ENCODE results near the gene ZER1.
A peak's percentile ranks its signal among the peaks of the same experiment; 100 is the strongest.
"Not testable (repeated sequence)": the region's sequence is repeated elsewhere in the genome, so short reads cannot be mapped to it uniquely, and the experiment has no call there.

The ZER1 gene

DNA sequence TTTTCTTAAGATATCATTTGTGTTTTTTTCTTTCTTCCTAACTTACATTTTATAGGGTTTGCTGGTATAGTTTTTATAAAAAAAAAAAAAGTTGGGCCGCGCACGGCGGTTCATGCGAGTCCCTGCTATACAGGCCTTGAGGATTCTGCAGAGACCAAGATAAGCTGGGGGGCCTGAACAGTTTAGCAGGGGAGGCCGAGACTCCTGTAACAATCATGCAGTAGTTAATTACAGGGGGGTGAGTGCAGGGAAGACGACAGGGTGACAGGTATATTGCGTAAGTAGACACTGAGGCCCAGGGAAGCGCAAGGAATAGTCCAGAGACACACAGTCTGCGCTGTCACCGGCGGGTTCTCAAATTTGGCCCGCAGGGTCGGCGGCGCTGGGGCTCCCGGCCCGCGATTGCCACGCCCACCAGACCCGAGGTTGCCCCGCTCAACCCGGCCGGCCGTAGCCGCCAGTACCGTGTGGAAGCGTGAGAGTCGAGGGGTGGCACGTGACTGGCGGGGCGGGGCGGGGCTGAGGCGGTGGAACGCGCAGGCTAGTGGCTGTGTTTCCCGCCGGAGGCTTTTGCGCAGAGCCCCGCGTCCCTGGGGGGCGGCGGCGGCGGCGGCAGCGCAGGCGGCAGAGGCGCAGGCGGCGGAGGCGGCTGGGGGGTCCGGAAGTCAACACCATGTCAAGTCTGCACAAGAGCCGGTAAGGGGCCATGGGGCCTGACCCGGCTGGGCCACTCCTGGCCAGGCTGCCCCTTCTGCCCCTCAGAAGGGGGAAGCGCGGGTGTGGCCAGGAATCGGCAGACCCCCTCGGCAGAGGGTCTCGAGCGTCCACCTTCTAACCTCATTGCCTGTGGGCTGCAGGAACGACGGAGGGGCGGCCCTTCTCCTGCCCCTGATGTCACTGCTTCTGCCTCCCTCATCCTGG lies 15.2 kb upstream of the ZER1 start, which contains the start of gene TBC1D13:
Gene TBC1D13, plus strand, starts transcription at position 573 of the 921 bp plus-strand sequence. Its CDS starts 101 bp downstream, at position 674.
- DNase-seq, result peak; percentile 25

DNA sequence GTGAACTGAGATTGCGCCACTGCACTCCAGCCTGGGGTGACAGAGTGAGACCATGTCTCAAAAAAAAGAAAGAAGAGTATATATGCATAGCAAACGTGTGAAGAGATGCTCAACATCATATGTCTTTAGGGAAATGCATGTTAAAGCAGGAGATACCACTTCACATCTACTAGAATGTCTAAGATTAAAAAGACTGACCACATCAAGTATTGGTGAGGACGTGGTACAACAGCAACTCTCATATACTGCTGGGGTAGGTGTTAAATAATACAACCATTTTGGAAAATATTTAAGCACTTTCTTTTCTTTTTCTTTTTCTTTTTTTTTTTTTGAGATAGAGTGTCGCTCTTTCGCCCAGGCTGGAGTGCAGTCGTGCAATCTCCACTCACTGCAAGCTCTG lies 13.7 kb upstream of the ZER1 start:
- DNase-seq, result no peak

DNA sequence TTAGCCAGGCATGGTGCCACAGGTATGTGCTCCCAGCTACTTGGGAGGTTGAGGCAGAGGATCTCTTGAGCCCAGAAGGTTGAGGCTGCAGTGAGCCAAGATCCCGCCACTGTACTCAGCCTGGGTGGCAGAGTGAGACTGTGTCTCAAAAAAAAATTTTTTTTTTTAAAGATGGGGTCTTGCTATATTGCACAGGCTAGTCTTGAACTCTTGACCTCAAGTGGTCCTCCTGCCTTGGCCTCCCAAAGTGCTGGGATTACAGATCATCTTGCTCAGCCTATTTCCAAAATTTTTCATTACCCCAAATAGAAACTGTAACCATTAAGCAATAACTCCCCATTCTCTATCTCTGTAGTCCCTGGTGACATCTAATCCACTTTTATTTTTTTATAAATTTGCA lies 10.9 kb upstream of the ZER1 start:
- no peak for DNase-seq

DNA sequence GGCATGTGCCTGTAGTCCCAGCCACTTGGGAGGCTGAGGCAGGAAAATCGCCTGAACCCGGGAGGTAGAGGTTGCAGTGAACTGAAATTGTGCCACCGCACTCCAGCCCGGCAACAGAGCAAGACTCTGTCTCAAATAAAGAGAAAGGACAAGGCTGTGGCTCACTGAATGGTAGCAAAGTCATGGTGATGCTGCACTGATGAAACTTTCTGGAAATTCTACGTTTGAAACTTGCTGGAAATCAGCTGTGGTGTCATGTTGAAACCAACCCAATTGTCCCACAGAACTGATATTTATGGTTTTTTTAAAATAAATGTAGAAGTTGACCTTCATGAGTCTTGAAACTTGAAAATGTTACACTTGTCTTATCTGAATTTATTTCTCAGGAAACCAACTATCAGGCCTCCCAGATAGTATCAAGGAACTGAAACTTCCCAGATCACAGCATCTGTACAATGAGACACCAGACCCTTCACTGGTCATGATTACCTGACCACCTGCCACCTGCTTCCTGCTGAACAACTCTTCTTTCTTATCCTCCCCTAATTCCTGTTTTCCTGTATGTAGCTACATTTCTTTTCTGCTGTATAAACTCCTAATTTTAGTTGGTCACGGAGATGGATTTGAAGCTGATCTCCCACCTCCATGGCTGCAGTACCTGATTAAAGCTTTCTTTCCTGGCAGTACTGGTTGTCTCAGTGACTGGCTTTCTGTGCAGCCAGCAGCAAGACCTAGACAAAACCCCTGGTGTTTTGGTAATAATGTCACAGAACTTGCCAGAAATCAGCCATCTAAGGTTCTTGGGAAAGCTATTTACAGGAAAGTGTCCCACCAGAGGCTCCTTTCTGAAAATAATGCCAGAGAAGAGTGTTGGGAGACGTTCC lies 9.7 kb upstream of the ZER1 start:
- DNase-seq, result no peak

DNA sequence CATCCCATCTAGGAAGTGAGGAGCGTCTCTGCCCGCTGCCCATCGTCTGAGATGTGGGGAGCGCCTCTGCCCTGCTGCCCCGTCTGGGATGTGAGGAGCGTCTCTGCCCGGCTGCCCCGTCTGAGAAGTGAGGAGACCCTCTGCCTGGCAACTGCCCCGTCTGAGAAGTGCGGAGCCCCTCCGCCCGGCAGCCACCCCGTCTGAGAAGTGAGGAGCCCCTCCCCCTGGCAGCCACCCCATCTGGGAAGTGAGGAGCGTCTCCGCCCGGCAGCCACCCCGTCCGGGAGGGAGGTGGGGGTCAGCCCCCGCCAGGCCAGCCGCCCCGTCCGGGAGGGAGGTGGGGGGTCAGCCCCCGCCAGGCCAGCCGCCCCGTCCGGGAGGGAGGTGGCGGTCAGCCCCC lies 8.4 kb upstream of the ZER1 start:
- not testable (repeated sequence) for DNase-seq

DNA sequence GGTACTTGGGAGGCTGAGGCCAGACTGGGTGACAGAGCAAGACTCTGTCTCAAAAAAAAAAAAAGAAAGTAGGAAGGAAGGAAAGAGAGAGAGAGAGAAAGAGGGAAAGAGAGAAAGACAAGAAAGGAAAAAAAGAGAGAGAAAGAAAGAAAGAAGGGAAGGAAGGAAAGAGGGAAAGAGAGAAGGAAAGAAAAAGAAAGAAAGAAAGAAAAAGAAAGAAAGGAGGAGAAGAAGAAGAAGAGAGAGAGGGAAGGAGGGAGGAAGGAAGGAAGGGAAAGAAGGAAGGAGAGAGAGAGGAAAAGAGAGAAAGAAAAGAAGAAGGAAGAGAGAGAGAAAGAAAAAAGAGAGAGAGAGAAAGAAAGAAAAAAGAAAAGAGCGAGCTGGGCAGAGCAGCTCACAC lies 3.1 kb upstream of the ZER1 start:
- DNase-seq, result no peak

DNA sequence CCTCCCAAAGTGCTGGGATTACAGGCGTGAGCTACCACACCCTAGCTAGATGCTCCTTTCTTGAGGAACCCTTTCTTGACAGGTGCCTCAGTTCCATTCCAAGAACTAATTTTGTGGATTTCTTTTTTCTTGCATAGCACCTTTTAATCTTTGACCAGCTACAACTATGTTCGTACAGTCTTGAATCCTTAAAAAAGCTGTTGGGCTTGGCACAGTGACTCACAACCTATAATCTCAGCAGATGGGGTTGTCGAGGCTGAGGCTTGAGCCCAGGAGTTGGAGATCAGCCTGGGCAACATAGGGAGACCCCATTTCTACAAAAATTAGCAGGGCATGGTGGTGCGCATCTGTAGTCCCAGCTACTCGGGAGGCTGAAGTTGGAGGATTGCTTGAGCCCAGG lies 1.3 kb upstream of the ZER1 start:
- no peak for DNase-seq

DNA sequence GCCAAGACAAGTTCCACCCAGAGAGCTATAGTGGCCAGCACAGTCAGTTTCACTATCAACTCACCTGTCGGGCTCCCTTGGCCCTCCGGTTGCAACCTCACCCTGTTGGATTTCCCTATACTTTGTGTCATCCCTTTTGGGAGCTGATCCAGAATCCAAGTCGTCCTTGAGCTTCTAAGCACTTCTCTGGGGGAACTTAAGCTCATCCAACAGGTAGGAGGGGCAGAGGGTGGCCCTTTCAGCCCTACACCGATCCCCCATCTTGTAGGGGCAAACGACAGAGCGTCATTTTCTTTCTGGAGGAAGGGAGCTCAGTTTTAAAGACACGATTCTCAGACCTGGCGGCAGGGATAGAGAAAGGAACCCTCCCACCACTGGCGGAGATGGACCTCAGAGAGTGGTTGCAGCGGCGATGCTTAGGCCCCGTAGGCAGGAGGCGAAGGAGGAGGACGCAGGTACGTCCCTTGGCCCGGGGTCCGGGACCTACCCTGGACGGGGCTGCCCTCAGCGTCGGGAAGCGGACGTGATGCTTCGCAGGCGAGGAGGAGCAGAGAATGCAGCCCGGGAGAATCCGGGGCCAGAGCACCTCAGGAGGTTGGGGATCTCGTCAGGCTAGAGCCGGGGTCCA lies 519 bp downstream of the ZER1 start:
- DNase-seq, result no peak

DNA sequence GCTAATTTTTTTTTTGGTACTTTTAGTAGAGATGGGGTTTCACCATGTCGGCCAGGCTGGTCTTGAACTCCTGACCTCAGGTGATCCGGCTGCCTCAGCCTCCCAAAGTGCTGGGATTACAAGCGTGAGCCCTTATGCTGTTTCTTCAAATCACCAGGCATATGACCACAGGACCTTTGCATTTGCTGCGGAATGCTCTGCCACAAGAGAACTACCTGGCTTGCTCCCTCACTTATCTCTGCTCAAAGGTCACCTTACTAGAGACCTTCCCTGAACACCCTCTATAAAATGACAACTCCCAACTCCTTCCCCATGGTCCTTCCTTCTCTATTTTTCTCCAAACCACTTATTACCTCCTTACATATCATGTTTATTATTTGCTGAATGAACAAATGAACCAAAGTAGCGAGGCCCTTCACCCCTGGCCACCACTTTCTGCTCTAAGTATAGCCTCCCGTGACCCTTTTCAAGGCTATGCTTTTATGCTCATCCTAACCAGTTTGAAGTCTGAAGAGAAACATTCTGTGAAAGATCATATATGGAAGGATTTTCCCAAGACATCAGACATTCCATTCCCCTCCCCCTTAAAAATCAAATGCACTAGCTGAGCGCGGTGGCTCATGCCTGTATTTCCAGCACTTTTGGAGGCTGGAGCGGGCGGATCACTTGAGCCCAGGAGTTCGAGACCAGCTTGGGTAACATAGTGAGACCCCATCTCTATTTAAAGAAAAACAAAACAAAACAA lies 1.3 kb downstream of the ZER1 start:
- no peak for DNase-seq

DNA sequence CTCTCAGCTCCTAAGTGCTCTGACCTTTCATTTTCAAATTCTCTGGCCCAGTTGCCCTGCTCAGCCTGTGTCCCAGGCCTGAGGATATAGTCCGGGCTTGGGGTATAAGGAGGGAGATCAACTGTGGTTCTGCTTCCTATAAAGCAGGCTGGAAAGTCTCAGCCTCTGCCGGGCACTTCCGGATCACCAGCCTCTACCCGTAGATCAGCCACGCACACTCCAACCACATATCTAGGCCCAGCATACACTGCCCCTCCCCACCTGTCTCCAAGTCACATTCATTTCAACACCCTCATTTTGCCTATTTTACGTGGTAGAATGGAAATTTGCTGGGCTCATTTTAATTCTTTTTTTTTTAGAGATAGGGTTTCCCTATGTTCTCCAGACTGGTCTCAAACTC lies 3.1 kb downstream of the ZER1 start:
- DNase-seq, result no peak

DNA sequence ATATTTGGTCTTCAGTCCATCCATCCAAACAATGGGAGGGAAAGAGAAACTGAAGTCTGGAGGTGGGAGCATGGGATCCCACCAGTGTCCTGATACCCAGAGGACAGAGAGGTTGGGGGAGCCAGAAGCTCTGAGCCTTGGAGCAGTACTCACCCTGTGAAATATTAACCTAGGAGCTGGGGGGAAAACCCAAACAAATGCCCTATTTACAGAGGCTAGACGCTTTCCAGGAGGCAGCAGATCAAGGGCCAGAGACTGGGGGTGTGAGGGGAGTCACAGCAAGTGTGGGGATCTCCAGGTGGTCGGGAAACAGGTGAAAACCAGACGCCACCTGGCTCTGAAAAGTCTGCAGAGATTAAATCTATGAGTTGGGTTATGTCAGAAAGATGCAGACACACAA lies 6.2 kb downstream of the ZER1 start:
- no peak for DNase-seq

DNA sequence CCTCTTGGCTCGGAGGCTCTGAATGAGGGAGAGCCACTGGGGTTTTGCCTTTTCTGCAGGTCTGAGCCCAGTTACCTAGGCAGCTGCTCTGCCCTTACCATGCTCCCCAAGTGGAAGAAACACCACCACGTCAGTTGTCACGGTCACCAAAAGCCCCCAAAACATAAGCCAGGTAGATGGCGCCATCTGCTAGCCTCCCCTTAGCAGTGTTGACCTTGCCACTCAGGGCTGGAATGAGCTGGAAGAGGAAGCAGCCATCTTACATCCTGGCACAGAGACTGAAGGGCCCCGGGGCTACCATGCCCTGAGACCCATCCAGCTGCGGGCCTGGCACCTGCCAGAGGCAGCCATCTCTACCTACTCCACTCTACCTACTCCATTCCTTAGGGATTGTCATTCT lies 7.4 kb downstream of the ZER1 start:
- no peak for DNase-seq

DNA sequence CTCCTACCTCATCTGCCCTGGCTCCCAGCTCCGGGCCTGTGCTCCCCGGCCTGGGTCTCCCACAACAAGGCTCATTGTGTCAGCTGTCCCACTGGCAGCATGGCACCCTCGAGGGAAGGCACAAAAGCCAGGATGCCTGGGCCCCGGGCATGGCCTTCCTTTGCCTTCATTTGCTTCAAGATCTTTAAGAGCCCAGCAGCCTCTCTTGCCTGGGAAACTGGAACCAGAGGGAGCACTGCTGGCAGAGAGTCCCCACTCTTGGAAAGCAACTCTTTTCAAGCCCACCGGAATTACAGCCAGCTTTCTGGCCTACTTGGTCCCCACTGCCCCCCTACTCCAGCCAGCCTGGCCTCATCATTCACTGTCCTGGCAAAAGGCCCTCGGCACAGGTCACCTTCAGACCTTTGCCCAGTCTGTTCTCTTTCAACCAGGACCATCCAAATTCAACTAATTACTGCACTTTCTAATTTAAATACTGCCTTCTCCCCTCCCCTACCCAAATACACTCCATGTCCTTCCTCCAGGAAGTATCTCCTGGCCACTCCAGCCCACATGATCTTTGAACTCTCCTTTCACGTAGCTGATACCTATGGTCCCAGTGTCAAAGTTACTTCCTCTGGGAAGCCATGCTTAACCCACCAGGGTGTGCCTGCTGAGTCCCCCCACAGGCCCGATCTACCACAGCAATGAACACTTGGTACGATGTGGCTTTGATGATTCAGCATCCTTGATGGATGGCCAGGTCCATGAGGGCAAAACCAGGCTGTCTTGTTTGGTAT lies 8.9 kb downstream of the ZER1 start:
- no peak for DNase-seq

DNA sequence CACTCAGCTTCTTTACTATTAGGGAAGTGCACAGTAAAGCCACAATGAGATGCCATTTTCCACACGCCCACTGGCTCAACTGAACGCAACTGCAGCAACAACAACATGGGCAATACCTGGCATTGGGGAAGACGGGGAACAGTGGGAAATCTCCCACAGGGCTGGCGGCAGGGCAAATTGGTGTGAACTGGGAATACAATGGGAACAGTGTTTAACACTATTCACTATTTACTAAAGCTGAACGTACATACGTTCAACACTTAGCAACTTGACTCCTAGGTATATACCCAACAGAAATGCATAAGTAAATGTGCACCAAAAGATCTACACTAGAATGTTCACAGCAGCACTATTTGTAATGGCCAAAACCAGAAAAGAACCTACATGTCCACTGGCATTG lies 14.1 kb downstream of the ZER1 start:
- DNase-seq, result no peak

DNA sequence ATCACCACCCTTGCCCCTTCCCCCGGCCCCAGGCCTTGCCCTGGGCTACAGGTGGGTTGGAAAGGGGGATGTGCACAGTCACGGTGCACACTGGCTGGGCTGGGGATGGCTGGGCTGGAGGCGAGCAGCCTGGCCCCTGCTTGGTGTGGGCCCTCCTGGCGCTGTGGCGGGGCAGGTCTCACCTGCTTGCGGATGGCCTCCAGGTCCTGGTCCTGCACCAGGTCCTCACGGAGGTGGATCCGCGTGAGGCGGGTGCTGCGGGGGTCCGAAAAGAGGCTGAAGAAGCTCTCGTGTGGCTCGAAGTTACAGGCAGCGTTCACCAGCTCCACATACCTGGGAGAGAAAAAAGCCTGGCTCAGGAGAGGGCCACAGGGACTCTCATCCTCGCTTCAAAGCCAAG lies 18.1 kb downstream of the ZER1 start:
- DNase-seq, result no peak

DNA sequence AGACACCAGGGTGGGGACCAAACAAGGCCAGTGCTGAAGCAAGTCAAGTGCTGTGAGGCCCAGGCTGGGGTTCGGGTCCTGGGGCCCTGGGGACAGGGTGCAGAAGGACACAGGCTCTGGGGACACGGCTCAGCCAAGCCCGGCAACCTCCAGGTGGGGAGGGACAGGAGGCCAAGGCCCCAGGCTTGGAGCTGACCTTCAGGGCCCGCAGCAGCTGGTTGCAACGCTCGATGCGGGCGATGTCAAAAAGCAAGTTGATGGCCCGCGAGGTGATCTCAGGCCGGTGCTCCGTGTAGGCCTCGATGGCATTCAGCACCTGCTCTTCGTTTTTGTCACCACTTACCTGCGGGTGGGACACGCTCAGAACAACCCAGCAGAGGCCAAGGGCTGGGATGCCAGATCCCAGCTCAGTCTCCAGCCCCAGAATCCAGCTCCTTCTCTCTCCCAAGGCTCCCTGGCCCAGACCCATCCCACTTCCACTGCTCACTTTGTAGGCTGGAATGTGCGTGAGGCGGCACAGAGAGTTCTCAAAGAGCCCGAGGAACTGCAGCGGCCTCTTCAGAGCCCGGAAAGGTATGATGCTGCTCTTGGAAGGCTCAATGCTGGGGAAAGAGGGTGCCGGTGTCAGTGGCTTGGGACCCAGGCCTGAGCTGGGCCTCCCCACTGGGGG lies 20.7 kb downstream of the ZER1 start:
- no peak for DNase-seq

DNA sequence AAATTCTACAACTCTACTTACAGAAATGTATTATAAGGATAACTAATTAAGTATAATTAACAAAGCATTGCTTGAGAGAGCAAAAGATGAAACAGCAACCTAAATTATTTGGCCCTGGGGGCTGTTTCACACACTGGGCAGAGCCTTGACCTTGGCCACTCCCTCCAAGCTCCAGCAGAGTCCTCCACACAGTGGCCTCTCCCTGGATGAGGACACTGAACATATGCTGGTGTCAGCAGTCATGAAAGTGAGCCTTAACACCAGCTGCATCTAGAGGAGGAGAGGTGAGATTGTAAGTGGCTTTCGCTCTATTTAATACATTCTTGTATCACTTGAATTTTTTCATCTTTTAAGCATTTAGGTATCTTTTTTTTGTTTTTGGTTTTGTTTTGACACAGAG lies 24.5 kb downstream of the ZER1 start:
- DNase-seq, result no peak

DNA sequence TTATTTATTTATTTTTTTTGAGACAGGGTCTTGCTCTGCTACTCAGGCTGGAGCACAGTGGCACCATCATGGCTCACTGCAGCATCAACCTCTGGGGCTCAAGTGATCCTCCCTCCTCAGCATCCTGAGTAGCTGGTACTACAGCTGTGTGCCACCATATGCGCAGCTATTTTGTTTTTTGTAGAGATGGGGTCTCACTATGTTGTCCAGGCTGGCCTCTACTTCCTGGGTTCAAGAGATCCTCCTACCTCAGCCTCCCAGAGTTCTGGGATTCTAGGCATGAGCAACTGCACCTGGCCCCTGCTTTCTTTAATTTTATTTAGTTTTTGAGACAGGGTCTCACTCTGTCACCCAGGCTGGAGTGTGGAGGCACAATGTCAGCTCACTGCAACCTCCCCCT lies 28.3 kb downstream of the ZER1 start:
- no peak for DNase-seq

DNA sequence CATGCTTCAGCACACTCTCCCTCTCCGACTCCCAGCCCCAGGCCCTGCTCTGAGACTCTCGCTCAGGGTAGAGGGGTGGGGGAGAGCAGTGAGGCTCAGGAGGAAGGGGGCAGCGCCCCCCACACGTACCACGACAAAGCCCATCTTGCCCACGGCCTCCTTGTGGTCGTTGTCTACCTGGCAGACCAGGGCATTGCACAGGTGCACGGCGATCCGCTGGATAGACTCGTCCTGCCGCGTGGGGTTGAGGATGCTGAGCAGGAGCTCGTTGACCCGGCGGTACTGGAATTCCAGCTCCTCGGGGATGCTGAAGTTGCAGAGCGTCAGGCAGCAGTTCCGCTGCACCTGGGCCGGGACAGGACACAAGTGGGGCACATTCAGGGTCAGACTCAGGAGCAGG lies 29.3 kb downstream of the ZER1 start:
- DNase-seq, result no peak

DNA sequence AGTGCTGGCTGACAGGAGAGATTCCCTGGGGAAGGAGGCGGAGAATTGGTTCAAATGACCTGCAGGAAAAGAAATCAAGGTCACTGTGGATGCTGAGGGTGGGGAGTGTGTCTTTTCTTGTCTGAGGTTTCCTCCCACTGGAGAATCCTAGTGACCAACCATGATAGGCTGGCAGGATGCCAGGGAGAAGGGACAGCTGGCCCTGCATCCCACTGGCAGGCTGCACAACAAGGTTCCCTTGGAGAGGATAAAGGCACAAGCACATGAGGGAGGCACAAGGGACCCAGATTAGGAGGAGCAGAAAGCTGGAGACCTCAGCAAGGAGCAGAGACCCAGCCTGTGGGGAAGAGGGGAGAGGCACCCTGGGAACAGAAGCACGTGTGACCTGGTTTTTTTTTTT lies 36.4 kb downstream of the ZER1 start:
- no peak for DNase-seq

DNA sequence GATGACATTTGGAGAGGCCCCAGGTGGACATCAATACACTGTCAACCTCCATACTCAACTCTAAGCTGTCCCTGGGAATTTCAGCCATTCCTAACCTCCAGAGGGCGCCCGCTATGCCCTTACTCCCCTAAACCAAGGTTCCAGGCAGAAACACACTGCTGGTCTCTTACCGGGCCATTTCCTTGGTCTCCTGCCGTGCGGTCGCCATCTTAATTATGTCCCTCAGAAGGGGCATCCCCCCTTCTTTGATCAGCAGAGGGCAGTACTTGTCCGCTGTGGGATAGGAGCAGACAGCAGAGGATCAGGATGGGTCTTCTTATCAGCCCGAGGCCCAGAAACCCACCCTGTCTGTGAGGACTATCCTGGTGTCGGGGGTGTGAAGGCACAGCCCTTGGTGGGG lies 38.5 kb downstream of the ZER1 start:
- DNase-seq, result no peak
